Iris pigment epithelial cell (primary cell): ENCODE measurements around the gene PEG3.

Source experiments
- DNase-seq: peaks from one replicate; pipeline ENCODE4 v3.0.0-alpha.2; 2011; ENCODE audit warnings: low read depth

PEG3 gene

DNA sequence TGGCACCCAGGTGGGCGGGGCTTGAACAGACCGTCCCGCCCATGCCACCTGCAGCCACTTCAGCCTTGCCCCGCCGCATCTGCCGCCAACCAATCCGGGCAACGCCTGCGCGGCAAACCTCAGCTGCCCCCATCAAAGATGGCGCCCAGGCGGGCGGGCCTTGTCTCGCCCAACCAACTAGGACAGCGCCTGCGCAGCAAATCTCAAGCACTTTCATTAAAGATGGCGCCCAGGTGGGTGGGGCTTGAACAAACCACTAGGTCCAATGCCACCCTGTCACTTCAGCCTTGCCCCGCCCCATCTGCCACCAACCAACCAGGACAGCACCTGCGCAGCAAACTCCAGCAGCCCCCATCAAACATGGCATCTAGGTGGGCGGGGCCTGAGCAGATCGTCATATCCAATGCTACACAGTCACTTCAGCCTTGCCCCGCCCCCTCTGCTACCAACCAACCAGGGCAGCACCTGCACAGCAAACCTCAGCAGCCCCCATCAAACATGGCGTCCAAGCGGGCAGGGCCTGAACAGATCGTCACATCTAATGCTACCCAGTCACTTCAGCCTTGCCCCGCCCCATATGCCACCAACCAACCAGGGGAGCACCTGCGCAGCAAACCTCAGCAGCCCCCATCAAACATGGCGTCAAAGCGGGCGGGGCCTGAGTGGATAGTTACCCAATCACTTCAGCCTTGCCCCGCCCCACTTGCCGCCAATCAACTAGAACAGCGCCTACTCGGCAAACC lies 1.4 kb downstream of the PEG3 start:
- peak; percentile 71 for DNase-seq

DNA sequence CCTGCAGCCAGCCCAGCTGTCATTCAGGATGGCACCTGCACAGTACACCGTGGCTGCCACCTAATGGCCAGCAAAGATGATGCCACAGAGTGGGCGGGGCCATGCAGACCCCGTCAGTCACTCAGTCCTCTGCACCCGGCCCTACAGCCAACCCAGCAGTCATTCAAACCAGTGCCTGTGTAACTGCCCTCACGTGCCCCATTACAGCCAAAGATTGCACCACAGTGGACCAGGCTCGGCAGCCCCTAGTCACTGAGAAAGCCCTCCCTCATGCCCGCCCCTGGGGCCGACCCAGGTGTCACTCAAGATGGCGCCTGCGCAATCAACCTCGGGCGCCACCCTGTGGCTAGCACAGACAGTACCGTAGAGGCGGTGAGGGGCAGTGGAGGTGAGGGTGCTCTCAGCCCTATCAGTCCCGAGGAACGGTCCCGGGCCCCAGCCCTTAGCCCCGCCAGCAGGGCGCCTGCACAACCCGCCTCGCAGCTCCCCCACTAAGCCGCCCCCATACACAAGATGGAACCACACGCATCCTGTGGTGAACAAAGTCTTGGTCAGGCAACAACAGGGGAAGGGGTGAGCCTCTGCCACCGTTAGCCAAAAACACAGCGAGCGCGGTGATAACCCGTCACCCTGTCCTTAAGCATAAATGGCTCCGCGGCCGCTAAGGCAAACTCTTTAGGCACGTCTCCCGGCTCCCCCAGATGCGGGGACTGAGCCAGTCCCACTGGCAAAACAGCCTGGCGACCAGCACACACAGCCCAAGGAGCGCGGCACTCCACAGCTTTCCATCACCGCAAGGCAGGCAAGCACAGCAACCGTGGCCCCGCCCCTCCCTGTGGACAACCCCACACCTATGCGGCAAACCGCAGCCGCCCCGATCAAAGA lies 2.3 kb downstream of the PEG3 start:
- DNase-seq = peak; percentile 12

DNA sequence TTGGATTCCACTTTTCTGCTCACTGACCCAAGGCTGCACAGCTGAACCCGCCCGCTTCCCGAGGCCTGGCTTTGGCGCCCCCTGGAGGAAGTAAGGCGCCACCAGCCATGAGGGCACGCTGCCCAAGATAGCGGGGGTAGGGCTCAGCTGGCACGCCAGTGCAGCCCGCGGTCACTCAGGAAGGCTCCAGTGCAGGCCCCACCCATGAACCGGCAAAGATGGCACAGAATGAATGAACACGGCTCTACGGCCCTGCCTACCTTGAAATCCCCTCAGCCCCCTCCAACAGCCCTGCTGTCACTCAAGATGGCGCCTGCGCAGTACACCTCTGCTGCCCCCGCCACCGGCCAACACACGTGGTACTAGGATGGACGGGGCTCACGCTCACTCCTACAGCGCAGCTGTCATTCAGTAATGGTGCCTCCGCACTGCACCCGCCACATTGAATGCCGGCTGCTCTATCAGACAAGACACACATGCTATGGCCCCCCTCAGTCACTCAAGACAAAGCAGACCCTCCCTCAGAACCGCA lies 3.0 kb downstream of the PEG3 start:
- DNase-seq = no peak

DNA sequence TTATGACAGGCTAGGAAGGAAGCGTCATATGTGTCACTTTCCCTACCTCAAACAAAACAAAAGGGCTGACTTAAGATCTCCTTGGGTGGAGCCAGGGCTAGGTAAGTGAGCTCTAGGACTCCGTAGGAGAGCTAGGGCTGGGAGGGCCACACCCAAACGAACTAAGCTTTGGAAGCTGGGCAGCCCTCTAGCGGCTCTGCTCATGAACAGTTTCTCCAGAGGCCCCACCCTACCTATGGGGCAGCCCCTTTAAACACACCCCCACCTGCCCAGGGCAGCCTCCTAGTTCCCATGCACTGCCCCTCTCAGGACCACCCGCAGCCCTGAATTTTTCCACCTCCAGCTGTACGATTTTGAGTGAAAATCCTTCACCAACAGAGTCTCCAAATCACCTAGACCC lies 3.5 kb downstream of the PEG3 start:
- no peak for DNase-seq

DNA sequence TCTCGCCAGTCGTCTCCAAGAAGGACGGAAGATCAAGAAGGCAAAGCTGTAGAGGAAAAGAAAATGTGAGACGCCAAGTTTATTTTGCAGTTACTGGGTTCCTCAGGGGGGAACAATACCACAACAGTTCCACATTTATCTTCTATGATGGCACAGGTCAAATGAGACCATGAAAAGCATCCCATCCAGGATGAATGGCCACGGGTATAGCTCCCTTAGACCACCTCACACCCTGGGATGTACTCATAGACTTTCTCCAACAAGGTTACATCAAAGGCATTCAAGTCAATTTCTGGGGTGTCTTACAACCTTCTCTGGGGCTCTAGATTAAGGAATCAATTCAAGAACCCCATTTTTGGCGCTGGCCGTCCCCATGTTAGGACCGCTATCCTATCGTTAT lies 4.5 kb downstream of the PEG3 start:
- DNase-seq = no peak

DNA sequence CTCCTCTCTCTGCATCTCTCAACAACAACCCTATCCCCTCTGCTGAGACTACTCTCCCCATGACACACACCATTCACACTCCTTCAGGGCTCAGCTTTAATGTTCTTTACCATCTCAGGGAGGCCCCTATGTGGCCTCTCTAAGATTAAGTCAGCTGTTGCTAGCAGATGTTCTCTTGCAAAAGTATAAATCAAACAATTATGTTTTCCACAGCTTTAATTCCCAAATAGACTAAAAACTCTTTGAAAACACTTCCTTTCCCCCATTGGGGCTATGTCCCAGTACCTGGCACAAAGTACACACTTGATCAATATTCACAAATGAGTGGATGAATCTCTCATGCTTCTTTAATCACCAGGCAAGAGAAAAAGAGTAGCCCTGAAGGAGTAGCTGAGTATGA lies 5.1 kb downstream of the PEG3 start:
- no peak for DNase-seq

DNA sequence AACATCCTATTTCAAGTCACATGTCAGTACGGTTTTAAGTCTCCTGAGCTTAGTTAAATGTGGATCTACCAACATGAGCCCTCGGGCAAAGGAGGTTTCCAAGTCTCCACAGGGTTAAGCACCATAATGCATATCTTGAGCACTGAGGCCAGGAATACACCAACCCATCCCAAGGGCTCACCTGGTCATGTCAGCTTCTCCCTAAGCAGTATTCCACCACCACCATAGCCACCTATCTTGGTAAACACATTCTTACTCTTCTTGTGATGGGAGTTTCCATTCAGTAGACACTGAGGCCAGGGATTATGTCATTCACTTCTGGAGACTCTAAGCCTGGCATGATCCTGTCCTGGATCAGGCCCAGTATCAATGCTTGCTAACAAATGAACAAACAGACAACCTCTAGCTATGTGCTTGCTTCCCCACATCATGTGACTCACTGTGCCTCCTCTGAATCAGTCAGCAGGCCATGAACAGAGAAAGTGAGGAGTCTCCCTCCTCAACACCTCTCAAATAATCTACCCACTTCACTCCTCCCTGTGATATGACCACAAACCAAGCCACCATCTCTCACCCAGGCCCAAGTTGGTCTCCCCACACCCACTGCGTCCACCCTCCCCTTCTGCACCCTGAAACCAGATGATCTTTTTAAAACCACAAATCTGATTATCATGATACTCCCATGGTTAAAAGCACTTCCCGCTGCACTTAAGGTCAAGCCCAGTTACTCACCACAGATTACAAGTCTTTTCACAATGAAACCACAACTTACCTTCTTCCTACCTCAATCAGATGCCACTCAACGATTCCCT lies 5.8 kb downstream of the PEG3 start:
- DNase-seq = no peak

DNA sequence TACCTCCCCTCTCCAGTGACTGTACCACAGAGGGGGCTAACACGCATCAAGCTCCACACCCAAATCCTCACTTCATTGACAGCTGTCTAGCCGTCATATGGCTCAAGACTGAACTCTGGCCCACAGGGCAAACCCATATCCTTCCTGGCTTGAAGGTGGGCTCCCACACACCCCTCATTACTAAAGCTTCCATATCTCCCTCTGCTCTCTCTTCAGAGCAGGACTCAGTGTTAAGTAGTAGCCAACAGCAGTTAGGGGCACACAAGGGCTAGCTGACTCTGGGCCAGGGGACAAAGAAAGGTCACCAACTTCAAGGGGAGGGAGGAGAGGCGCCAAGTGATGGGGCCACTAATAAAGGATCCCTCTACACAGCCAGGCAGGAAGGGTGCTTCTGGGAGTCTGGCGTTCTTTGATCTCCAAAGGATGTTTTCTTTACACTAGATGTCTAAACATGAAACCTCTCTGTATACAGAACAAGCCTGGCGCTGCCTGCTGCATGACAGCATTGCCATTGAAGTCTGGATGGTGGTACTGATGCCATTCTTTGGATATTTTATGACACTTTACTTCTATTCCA lies 8.1 kb downstream of the PEG3 start:
- no peak for DNase-seq

DNA sequence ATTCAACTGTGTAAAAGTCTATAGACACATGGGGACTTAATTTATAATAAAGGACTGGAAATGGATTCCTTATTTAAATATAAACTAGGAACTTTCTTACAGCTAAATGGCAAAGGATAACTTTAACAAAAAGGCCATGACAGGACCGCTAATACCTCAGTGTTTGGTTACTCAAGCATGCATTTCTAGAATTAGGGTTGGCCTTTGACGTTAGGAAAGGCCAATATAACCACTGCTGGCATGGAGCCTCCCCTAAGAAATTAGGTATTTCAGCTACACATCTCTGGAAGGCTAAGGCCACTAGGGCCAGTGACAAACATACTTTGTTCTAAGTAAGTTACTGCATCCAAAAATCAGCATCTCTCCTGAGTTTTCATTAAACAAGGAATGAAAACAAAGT lies 9.3 kb downstream of the PEG3 start:
- no peak for DNase-seq

DNA sequence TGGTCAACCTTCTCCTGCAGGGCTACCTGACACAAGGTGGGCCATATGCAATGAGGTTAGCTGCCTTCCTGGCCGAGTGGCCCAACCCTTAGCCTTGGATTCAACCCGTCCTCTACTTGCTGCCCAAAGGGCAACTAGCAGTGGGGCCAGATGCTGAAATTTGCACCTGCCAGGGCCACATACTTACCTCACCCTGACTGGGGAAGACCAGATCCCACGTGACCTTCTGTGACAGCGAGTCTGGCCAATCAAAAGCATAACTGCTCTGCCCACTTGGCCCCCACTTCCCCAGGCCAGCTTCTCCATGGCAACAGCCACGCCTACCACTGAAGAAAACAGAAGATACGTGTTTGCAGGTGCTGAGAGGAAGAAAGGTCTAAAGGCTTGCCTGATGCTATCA lies 10.9 kb downstream of the PEG3 start:
- DNase-seq = no peak

DNA sequence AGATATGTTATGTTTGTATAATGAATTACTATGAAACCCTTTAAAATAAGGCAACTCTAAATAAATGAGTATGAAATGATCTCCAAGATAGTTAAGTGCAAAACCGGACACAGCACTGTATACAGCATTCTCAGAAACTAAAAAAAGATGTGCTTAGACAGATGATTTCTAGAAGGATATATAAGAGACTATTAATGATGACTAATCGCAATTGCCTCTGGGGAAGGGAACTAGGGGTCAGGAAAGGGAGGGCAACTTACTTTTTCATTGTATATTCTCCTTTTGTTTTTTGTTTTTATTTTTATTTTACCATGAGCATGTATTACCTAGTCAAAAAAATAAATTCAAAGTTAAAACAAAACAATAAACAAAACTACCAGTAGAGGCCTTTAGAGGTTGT lies 12.8 kb downstream of the PEG3 start:
- DNase-seq = no peak

DNA sequence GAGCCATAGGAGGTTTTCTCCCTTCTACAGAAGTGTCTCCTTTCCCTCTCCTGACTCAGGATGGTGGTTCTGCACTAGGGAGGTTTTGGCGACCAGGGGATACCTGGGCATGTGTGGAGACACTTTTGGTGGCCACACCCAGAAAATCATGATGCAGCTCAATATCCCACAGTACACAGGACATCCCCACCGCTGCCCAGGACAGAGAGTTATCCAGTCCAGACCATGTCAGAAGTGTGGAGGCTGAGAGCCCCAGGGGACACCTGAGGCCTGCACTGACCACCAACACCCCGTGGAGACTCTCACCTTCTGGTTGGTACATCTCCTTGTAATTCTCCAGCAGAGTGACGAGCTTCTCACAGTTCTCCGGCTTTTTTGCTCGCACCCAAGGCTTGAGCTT lies 16.6 kb downstream of the PEG3 start:
- no peak for DNase-seq

DNA sequence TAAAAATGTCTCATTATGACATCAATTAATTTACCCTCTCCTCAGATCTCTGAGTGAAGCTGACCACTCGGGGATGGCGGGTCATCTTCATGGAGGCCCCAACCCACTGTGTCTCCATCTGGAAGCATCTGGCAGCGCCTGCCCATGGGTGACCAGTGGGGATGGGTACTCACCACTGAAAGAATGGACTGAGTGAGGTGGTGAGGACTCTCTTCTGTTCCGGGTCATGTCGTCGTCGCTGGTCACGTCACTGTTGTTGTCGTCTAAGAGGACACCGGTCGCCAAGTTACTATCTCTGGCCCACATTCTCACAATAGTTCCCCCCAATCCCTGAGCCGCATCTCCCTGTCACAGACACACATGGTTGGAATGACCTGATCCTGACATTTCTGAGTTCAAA lies 17.1 kb downstream of the PEG3 start:
- no peak for DNase-seq

DNA sequence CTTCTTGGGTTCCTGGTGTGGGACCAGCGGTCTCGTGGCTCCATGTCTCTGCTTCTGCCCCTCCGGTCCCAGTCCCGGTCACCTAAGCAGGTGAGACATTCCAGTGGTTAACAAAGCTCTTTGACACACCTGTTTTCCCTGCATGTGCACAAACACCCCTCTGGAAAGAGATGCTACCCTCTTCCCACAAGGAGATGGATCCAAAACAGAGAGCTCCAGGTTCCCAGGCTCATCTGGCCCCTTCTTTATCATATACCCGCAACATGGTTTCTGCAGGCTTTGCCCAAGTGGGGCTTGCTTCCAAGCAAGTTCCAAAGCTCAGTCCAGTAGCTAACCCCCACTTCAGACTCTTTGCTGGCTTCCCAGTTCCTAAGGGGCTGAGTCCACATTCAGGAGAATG lies 17.8 kb downstream of the PEG3 start:
- no peak for DNase-seq

DNA sequence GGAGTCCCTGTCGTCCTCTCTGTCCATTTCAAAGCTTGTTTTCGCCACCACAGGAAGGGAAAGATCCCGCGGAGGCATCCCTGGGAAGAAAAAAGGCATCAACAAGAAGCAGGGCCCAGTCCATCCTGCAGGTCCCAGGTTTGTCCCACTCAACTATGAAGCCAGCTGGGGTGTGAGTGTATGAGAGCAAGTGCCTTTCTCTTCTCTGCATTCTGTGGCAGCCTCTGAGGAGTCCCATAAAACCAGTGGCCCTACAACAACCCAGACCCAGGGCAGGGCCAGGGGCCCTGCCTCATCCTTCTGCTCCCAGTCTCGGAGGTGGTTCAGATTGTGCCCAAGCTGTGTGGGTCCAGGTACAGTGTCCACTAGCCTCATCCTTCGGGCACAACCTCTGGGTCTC lies 18.9 kb downstream of the PEG3 start:
- DNase-seq = no peak

DNA sequence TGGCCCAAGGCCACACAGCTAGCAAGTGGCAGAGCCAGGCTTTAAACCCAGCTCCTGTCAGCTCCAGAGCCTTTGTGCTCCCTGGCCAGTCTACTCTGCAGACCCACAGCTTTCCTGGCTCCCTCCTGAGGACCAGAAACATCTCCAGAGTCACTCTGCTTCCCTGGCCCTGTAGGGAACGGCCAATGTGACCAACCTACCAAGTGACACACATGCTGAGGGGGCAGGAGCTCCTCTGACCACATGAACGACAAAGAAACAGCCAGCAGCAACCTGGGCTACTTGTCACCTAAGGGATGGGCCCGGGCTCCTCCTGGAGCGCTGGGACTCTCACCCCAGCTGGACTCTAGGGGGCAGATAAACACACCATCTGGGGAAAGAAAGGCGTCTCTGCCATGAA lies 19.3 kb downstream of the PEG3 start:
- no peak for DNase-seq

DNA sequence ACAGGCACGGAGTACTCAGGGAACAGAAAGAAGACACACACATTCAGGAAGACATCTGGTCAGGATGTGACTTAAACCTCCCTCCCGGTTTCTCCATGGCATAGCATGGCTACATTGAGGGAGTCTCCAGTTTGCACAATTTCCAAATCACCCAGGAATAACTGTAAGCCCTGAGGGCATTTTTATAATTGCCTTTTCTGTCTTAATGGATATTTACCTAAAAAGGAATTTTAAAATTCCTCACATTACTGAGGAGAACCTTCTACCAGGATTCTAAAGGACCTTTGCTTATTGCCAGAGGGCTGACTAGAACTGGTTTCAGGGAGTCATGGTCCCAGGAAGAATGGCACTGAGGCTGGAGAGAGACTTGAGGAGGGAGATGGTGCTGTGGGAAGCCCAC lies 21.4 kb downstream of the PEG3 start:
- no peak for DNase-seq

DNA sequence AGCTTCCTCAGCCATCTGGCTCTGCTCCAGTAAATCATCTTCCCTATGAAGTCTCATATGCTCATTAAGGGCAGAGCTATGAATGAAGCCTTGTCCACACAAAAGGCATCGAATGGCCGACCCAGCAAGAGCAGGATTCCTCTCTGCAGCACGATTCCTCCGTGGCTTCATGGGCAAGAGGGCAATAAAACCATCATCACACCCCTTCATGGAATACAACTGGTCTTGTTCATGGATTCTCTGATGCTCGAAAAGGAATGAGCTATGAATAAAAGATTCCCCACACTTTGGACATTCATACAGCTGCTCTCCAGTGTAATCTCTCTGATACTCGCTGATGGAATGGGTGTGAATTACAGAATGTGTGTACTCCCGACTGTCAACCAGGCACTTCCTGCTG lies 25.9 kb downstream of the PEG3 start:
- DNase-seq = no peak

DNA sequence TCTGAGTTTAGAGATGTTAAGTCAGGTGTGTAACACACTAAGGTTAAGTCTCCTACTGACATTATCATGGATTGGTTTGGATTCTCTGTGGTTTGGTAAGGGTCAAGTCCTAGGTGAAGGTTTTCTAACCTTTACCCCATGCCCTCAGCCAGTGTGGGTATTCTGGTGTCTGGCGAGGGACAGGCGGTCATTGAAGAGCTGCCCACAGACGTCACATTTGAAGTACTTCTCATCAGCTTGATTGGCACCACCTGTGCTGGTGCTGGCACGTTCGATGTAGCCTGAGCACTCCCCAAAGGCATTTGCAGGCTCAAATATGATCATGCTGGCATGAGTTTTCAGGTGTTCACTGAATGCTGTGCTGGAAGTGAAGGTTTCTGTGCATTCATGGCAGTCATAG lies 27.0 kb downstream of the PEG3 start:
- no peak for DNase-seq

DNA sequence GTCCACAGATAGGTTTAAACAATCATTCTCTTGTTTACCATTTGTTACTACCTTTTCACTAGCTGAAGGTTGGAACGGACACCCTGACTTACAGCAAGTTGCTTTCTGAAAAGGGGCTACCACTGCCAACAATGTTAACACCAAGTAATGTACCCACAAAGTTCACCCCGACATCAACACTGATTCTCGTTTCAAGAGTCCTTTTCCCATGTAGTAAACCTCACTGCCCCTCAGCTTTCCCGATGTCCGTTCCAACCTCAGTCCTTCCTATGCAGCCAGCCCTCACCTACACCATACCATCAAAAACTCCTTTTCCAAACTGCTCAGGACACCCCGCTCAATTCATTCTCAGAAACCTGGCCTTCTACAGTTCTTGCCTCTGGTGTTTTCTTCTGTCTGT lies 29.0 kb downstream of the PEG3 start:
- DNase-seq = no peak

DNA sequence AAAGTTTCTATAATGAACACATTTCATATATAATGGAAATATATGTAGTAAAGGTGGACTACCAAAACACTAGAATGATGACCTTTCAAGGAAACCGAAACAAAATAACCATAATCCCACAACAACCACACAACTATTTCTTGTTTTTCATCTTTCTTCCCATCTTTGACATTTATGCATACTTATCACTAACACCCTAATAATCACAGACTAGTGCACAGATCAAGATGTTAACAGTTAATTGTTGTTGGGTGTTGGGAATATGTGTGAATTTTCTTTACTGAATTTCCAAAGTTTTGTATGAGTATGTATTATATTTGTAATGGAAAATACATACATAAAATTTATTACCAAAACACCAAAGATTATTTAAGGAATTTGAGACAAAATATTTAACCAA lies 30.3 kb downstream of the PEG3 start:
- DNase-seq = no peak

DNA sequence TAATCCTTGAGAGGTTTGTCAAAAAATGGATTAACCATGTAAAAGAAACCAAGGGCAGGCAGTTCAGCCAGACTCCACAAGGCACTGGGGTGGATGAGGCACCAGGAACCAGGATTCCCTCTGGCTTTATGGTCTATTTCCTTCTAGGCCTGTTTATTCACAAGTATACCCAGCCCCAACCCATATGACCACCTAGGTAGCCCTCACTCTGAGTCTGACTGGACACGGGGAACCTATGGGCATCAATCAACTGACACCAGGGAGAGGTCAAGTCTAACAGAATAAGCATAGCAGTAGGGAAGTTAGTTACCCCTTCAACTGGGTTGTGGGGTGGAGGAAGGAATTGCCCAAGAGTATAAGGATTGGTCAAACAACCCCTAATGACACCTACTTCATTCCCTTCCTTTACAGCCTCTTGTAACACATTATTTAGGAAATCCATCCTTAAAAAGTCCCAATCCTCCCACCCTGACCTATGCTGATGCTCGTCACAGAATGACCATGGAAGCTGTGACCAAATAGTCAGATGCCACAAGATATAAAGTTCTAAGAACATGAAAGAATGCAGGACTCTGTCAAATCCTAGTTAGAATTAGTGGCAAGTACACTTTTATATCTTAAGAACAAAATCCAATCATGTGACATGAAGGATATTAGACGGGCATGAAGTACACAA lies 31.7 kb downstream of the PEG3 start:
- no peak for DNase-seq
